Testis (tissue), 2 donors: ENCODE results near the gene SPRYD7.

Experiments used
- POLR2A ChIP-seq: fragments of 450-650 bp; IDR thresholded peaks from one replicate; pipeline ENCODE4 v1.6.1; 2017; ENCODE audit warnings: antibody characterized with exemption, mild to moderate bottlenecking, moderate library complexity
- TF ChIP-seq, protein P1 (sequence below), 3 experiments: fragments of 450-650 bp in 2 of 3; fragments of 200-600 bp in 1 of 3; sonication (generic) in 1 of 3; IDR thresholded peaks; one replicate each; pipeline ENCODE4 v1.5.1; 2016 to 2019; ENCODE audit warnings: antibody characterized with exemption in 3 of 3, mild to moderate bottlenecking in 2 of 3, moderate library complexity in 1 of 3

DNA sequence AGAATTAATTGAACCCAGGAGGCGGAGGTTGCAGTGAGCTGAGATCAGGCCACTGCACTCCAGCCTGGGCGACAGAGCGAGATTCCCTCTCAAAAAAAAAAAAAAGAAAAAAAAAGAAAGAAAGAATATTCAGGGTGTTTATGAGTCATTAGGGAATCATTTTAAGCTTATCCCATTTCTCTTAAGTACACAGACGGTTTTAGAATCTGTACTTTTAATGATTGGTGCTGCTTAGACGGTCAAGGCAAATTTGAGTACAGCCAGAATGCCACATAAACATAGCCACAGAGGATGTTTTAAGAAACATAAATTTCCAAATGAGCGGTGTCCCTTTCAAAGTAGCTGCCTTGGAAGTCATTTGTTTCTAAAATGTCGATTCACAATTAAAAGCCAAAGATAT lies 2.6 kb downstream of the SPRYD7 start:
- TF ChIP-seq, protein P1, sequence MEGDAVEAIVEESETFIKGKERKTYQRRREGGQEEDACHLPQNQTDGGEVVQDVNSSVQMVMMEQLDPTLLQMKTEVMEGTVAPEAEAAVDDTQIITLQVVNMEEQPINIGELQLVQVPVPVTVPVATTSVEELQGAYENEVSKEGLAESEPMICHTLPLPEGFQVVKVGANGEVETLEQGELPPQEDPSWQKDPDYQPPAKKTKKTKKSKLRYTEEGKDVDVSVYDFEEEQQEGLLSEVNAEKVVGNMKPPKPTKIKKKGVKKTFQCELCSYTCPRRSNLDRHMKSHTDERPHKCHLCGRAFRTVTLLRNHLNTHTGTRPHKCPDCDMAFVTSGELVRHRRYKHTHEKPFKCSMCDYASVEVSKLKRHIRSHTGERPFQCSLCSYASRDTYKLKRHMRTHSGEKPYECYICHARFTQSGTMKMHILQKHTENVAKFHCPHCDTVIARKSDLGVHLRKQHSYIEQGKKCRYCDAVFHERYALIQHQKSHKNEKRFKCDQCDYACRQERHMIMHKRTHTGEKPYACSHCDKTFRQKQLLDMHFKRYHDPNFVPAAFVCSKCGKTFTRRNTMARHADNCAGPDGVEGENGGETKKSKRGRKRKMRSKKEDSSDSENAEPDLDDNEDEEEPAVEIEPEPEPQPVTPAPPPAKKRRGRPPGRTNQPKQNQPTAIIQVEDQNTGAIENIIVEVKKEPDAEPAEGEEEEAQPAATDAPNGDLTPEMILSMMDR (IDR thresholded peaks at IDR 0.05): no peak
- no peak for TF ChIP-seq POLR2A
